GM12872 (cell line): ENCODE results near the gene RANBP3L.

ENCODE experiments used
- CTCF ChIP-seq: IDR thresholded peaks from 3 replicates; pipeline ENCODE4 v1.5.1; 2011; ENCODE audit warnings: low read depth, mild to moderate bottlenecking, low read length, moderate library complexity; ENCODE audit not compliant: insufficient read depth

RANBP3L gene

GRCh38 chr5:36267905-36268304, 33.8 kb downstream of the RANBP3L start:
- TF ChIP-seq CTCF, result no peak

- no peak for TF ChIP-seq CTCF
Measured at GRCh38 chr5:36264202-36264760, 37.4 kb downstream of the RANBP3L start.

- TF ChIP-seq CTCF, result no peak
Measured at GRCh38 chr5:36261186-36261585, 40.5 kb downstream of the RANBP3L start.

- no peak for TF ChIP-seq CTCF
Measured at GRCh38 chr5:36253575-36253974, 48.1 kb downstream of the RANBP3L start.

- no peak for TF ChIP-seq CTCF
Measured at GRCh38 chr5:36252722-36253365, 48.9 kb downstream of the RANBP3L start.

GRCh38 chr5:36251218-36251617, 50.5 kb downstream of the RANBP3L start:
- no peak for TF ChIP-seq CTCF

- TF ChIP-seq CTCF, result no peak
Measured at GRCh38 chr5:36250427-36250826, 51.3 kb downstream of the RANBP3L start.
